HG02852 (cell line): ENCODE results near the gene PIGH.
"Not testable (repeated sequence)": the region's sequence is repeated elsewhere in the genome, so short reads cannot be mapped to it uniquely, and the experiment has no call there.

ENCODE experiments used
- ATAC-seq: cut with Tn5 transposase; IDR thresholded peaks from one replicate; pipeline ENCODE4 v1.9.1; 2021; ENCODE audit warnings: mild to moderate bottlenecking, moderate library complexity; ENCODE audit not compliant: unreplicated experiment

The PIGH gene, protein sequence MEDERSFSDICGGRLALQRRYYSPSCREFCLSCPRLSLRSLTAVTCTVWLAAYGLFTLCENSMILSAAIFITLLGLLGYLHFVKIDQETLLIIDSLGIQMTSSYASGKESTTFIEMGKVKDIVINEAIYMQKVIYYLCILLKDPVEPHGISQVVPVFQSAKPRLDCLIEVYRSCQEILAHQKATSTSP

DNA sequence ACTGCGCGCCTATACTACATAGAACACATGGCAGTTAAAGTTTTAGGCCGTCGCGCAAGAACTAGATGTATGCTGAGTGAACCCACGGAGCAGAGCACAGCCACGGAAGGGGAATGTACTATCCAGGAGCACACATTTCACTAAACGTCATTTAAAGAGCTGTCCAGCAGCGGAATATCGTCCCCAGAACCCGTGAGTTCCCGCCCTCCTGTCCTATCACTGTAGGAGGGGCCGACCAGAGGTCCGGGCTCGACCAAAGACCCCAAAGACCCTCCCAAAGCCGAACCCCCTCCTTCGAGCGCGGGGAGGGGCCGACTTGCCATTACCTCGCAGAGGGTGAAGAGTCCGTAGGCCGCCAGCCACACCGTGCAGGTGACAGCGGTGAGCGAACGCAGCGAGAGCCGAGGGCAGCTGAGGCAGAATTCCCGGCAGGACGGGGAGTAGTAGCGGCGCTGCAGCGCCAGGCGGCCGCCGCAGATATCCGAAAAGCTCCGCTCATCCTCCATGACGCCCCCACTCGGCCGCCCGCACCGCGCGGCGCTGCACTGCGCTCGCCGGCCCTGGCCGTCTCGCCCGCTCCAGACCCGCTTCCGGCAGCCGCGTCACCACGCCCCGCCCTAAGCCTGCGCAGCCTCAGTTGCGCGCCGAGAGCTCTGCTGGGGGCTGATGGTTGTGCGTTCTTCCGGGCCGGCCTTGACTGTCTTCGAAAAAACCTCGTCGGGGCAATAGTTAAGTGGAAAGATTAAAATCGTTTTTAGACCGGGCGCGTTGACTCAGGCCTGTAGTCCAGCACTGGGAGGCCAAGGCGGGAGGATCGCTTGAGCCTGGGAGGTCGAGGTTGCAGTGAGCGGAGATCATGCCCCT, at the start of gene PIGH:
Gene PIGH, minus strand, starts transcription at position 571 of the 864 bp plus-strand sequence. Its CDS starts 65 bp downstream, at position 506.
- peak; percentile 89 for ATAC-seq

DNA sequence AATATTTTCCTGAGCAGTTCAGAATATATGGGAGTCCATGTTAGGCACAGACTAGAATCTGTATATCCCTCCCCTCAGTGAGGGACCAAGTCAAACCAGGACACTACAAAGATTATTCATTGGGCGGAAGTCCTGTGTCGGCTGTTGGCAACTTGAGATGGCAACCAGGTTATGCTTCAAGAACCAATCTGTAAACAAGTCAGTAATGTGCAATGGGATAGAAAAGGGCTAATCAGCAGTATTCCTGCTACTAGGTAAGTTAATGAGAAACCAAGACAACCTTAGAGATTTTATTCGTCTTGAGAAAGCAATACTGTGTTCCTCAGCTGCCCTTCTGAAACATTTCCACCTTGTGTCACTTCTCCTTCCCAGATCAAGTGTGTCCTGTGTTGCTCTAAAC, 46.1 kb upstream of the PIGH start:
- no peak for ATAC-seq

DNA sequence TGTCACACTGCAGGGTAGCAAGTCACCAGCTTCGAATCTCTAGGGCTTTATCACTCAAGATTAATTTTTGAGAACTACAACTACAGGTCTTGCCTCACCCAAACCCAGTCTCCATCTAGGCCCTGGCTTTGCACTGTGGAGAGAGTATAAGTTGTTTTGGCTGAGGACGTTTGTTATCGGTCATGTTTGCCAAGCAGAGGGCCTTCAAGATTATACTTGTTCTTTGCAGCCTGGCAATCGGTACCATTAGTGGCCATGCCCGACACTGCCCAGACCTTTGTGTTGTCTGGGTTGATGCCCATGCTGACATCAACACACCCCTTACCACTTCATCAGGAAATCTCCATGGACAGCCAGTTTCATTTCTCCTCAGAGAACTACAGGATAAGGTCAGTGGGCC, 45.3 kb upstream of the PIGH start:
- ATAC-seq = no peak

DNA sequence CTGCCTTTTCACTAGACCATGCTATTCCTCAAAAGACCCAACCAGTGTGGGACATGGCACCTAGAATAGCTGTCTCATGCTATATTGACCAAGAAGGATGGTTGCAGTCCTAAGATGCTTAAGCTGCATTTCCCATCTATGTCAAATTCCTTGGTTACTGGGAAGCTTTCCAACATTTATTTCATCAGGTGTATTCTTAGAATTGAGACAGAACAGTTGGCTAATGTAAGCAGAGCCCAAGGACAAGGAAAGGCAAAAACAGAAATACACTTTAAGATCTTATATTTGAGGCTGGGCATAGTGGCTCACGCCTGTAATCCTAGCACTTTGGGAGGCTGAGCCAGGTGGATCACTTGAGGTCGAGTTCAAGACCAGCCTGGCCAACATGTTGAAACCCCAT, 44.4 kb upstream of the PIGH start:
- ATAC-seq = no peak

DNA sequence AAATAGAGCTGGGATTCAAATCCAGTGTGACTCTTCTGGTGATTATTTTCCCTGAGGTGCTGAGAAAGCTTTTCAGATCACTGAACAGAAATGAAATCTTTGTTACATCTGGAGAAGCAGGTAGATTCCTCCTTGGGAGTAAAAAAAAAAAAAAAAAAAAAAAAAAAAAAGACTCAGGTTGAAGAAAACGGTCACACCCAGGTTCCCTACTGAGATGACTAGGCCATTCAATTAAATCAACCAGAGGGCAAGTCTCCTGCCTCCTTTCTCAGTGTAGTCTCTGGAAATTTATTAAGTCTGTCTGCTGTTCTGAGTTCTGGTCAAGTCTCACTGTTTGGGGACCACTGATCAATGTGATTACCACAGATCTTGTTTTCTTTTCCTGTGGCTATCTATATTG, 43.6 kb upstream of the PIGH start:
- no peak for ATAC-seq

DNA sequence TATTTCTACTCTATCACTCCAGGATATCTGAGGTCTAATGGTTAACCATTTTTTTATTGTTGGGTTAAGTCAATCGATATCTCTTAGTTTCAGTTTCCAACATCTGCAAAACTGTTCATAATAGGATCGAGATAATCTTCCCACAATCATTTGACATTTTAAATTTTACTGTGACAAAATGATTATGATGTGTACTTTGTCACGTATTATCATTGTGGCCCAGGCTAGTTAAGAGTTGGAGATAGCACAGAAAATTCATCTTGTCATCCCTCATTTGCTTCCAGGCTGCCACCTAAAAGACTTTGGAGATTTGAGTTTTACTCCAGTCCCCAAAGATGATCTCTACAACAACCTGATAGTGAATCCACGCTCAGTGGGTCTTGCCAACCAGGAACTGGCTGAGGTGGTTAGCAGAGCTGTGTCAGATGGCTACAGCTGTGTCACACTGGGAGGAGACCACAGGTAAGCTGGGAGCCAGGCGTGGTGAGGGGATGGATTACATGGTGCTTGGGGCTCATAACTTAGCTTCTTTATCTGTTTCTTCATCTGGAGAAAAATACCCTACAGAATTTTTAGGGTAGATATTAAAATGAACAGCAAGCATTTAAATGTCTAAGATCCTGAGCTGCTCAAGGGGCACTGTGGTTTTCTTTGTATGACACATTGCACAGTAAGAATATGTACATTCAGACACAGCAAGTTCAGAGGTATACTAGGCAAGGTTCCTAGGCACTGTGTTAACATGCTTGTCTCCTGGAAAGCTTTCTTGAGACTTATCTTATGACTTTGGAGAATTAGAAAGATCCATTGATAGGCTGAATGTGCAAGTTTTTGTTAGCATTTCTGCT, 42.1 kb upstream of the PIGH start:
- no peak for ATAC-seq

DNA sequence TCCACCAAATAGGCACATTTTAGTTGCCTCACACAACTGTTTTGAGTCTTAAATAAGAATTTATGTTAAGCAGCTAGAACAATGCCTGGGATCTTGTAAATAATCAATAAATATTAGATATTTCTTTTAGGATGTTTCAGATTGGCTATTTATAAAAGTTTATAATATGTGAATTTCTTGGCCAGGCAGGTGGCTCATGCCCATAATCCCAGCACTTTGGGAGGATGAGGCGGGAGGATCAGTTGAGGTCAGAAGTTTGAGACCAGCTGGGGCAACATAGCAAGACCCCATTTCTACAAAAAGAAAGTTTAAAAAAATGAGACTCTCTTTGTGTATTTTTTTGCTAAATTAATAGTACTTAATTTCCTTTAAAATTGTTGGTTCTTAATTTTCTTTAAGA, 41.4 kb upstream of the PIGH start:
- ATAC-seq = no peak

DNA sequence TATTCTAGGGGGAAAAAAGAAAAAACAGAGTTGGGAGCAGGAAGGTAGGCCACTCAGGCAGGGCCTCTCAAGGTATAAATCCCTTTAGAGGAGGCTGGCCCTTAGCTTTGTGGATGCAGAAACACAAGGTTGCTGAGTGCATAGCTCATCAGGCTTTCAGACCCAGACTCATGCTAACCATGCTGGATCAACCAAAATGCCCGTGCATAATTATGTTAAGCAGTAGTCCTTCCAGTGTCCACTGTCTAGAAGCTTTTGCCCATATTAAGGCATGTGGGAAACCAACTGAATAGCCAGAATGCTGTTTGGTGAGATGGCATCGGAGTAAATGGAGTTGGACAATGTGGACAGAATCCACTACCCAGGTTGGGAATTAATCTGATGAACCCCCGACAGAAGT, 38.6 kb upstream of the PIGH start:
- ATAC-seq = no peak

DNA sequence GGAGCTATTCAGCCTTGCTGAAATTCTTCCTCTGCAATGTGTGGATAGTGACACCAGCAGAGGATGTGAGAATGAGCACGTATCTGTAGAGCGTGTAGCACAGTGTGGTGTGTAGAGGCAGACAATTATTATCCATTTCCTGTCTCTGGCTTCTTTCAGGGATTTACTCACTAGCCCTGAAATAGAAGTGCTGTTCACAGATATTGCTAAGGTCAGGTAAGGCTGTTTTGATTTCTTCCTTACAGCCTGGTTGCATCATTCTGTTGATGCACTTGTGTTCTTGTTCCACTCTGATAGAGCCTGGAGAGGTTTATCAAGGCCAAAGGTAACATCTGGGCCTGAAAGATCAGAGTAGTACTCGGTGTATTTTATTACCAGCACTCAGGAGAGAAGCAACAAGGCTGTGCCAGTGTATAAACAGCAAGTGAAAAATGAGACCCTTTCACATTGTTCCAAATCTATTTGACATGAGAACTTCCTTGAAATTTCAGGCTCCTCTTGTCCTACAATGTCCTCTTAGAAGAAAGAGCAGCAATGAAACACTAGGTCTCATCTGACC, 36.4 kb upstream of the PIGH start:
- no peak for ATAC-seq

DNA sequence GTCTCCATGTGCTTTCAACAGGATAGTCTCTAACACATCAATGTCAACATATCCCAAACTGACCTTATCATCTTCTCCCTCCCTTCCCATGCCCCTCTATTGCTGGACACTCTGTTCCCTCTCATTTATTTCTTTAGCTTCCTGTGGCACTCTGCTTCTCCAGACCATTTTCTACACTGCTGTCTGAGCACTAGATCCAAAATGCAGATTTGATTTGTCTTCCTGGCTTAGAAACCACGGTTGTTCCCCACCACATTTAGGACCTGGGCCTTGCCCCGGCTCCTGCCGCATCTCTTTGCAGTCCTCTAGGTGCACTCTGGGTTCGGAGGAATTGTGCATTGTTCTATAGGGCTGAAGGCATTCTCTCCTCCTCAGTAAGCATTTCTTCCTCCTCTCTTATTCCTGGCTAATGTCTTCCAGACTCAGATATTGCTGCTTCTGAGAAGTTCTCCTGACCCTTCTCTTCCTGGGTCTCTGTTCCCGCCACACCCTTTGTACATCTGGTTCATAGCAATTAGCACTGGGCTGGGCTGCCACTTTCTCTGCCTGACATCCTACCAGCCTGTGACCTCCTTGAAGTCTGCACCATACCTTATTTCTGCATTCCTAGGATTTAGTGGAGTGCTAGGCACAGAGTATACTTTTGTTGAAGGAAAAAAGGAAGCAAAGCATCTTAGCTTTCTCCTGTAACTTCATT, 33.5 kb upstream of the PIGH start:
- ATAC-seq = no peak

DNA sequence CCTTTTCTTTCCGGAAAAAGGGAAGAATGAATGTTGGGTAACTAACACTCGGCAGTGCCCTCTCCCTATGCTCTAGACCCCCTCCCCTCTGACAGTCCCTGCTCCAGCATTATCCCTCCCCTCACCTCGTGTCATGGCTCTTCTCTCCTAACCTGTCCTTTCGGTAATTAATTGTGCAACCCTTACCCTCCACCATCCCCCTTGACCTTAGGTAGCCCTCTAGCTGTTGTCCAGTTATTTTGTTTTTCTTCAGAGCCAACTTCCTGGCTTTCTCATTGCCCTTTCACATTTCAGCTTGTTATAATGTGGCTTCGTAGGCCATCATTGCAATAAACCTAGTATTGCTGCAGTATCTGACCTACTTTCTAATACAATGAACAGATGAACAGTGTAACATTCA, 30.9 kb upstream of the PIGH start:
- no peak for ATAC-seq

DNA sequence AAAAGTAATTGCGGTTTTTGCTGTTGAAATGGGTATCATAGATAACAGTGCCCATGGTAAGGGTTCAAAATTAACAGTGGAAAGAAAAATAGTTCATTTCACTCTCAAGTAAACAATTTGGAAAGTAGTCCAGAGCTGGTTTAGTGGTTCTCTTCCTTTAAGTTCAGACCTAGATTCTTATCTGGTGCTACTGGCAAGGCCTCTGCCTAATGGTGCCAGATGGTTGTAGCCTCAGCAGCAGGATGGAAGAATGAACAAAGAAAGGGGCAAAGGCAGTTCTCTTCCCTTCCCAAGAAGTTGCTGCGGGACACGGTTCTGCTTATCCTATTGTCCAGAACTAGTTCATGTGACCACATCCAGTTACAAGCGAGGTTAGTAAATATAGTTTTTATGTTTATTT, 30.1 kb upstream of the PIGH start:
- no peak for ATAC-seq

DNA sequence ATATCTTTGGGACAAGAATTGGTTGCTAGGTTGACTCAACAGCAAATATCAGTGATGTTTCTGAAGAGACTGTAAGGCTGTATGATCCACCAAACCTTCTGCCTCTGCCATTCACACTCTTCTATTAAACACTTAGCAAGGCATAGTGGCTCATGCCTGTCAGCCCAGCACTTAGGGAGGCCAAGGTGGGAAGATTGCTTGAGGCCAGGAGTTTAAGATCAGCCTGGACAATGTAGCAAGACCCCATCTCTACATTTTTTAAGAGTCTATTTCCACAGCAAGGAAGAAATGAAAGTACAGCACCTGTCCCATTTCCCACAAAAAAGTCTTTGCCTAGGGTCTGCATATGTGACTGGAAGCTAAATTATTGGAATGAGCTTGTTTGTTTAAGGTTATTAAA, 27.5 kb upstream of the PIGH start:
- no peak for ATAC-seq

DNA sequence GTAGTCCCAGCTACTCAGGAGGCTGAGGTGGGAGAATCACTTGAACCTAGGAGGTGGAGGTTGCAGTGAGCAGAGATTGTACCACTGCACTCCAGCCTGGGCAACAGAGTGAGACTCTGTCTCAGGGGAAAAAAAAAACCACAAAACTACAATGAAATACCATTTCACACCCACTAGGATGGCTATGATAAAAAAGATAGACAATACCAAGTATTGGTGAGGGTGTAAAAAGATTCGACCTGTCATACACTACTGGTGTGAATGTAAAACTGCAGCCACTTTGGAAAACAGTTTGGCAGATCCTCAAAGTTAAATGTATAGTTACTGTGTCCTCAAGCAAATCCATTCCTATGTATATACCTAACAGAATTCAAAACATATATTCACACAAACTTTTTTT, 26.1 kb upstream of the PIGH start:
- not testable (repeated sequence) for ATAC-seq

DNA sequence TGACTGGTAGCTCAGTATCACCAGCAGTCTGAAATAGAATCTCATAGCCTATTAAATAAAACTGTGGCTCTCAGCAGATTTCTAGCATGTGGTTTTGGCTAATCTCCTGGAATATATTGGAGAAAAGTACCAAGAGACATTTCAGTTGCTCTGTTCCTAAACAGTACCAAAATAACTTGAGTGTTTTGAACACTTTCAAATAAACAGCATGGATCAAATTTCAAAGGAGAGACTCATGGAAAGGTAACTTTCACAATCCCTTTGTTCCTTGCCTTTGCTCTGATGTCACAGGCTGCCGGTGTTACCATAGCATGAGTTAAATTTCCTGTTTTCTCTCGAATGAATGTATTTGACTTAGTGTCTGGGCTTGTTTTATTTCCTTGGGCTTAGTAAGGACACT, 23.0 kb upstream of the PIGH start:
- no peak for ATAC-seq

DNA sequence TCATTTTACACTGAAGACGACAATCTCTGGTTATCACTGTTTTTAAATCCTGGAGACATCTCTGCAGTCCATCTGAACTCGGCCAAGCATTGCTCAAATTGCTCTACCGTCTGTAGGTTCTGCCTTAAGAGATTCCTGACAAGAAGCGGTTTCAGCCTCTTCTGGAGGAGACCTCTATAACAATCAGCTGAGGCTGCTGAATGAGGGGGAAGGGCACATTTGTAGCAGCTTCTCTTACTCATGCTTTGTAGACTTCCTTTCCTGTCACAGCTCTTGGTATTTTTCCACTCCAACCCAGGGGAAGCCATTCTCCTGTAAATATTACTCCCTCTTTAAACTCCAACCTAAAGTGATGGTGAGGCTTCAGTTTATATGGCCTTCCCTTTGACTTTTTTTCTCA, 22.6 kb upstream of the PIGH start:
- no peak for ATAC-seq

DNA sequence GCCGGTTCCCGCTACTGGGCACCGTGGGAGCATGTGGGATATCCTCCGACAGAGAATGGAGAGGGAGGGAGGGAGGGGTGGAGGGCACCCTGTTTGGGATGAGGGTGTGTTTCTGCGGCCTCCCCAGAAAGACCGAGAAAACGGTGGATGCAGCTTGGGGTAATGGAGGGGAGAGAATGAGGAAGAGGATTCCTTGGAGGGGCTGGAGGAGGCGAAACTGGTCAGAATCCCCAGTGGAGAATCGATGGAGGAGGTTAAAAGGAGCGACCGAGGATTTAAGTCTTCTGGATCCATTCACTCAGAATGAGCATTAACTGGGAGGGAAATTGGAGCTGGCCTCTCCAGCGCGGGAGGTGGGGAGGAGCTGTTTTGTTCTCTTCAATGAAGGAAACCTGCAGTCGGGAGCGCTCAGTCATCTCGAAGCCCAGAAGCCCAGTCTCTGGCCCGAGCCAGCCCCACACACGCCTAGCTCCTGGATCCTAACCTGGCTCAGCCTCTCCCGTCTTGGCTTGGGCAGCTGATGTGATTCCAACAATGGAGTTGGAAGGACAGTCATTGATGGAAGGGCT, 20.2 kb upstream of the PIGH start:
- no peak for ATAC-seq

DNA sequence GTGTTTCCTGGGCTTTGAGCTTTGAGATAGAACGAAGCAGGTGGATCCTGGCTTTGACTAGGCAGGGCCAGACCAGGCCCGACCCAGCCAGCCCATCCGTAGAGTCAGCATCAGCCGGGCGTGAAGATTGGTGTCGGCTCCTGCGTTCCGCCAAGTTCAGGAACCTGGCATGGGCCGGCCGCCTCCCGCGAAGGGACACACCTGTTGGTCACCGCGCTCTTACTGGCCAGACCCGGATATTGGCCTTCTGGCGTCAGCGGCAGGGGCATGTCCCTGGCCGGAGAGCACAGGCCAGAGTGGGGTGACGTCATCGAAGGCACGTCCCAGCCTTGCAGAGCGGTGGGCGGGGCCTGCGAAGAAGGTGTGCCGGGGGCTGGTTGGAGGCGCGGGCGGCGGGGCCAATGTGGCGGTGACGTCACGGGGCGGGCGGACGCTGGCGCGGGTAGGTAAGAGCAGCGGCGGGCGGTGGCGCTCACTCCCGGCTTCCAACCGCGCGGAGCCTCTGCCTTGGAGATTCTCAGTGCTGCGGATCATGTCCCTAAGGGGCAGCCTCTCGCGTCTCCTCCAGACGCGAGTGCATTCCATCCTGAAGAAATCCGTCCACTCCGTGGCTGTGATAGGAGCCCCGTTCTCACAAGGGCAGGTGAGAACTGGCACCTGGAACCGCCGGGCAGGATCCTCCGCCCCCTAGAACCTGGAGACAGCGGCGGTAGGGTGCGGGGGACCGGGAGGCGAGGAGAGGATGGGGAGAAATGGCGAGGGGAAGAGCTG, 19.6 kb upstream of the PIGH start, which contains the start of gene ARG2:
Gene ARG2, plus strand, starts transcription at position 475 of the 771 bp plus-strand sequence. Its CDS starts 58 bp downstream, at position 533.
- peak; percentile 92 for ATAC-seq

DNA sequence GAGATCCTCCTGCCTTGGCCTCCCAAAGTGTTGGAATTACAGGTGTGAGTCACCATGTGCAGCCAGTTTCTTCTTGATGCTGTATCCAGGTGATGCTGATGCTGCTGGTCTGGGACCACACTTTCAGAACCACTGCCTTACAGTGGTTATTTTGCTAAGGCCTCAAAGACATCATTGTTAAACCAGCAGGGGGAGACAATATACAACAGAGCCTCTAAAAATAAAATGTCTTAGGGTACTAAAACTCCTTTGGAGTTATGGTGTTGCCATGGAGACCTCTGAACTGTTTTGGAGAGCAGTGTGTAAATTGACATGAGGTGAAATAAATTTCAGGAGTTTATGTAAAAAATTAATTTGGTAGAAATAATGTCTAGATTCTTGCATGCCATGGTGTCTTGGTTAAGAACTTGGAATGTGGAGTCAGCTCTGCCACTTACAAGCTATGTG, 18.6 kb upstream of the PIGH start:
- ATAC-seq = no peak
